Measurements from ENCODE around the gene CUTA.

Gene CUTA

DNA sequence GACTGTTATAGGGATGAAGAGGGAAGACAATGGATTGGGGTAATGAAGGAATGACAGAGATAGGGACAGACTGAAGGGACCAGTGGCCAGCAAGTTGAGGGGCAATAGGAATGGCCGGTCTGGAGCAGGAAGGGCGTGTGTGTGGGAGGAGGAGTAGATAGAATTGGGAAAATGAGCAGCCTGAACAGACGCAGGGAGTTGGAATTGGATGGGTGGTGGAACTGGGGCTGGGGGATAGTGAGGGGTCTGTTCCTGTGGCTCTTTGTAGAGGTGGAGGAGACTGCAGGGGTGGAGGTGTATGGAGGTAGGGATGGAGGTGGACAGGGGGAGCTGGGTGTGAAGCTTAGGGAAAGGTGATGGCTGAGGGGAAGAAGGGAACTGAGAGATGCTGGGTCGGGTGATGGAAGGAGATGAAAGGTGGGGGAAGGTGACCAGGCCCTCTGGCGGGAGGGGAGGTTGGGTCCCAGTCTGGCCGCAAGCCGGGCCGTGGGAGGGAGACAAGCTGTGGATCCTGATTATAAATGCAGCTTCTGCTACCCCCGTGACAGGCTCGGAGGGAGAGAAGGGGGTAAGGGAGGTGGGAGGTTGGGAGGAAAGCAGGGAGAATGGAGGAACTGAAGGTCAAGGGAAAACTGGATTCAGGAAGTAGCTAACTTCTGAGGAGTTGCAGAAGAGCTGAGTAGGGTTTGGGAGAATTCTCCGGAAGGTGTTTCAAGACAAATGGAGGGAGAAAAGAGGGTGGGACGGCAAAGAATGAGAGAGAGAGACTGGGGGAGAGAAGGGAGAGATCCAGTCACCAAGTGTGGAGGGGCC is 7.2 kb upstream of the CUTA start:
- Mint-ChIP-seq H3K4me3 (peak overlapping the region; percentile 88 to 91 (median 90)), H3K9me3 (no peaks in the 10 kb centered on the region), H3K36me3 (ENCODE audit: low read depth) (peaks cover 15% of the 10 kb centered on the region), H3K4me1 (peaks cover 74% of the 10 kb centered on the region), H3K27me3 (ENCODE audit: low read depth) (no peaks in the 10 kb centered on the region), H3K27ac (peak overlapping the region; percentile 93 to 98 (median 94))
- TF ChIP-seq, protein P1, sequence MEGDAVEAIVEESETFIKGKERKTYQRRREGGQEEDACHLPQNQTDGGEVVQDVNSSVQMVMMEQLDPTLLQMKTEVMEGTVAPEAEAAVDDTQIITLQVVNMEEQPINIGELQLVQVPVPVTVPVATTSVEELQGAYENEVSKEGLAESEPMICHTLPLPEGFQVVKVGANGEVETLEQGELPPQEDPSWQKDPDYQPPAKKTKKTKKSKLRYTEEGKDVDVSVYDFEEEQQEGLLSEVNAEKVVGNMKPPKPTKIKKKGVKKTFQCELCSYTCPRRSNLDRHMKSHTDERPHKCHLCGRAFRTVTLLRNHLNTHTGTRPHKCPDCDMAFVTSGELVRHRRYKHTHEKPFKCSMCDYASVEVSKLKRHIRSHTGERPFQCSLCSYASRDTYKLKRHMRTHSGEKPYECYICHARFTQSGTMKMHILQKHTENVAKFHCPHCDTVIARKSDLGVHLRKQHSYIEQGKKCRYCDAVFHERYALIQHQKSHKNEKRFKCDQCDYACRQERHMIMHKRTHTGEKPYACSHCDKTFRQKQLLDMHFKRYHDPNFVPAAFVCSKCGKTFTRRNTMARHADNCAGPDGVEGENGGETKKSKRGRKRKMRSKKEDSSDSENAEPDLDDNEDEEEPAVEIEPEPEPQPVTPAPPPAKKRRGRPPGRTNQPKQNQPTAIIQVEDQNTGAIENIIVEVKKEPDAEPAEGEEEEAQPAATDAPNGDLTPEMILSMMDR (IDR thresholded peaks at IDR 0.05; ENCODE audit: unreplicated experiment in 3 of 3): no peak

DNA sequence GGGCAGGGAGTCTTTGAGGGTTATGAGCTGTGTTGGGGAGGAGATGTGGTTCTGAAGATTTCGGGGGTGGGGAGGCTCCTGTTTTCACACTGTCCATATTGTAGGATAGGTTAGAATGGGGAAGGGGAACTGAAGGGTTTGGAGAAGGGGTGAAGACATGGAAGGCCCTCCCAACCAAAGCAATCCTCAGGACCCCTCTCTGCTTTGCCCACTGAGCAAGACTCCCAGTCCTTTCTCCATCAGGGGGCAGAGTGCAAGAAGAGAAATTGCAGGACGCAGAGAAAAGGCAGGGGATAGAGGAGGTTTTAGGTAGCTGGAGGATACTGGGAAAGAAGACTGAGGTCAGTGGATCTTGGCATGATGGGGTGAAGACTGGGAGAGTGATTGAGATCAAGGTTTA is 5.9 kb upstream of the CUTA start:
- Mint-ChIP-seq H3K4me3 (peak overlapping the region; percentile 88 to 91 (median 90)), H3K27ac (peak overlapping the region; percentile 93 to 98 (median 94))
- TF ChIP-seq, protein P1 (IDR thresholded peaks at IDR 0.05; ENCODE audit: unreplicated experiment in 3 of 3): no peak

DNA sequence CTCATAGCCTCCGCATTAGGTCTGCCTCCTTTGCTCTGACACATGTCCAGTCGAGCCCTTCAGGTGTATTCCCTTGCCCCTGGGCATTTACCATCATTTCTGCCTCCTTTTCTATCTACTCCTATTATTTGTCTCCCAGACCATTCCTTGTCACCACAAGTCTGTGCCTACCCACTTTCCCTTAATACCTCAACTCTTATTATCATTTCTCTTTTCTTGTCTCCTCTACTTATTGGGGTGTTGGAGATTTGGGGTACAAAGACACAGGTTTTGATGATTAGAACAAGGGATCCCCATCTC is 3.4 kb upstream of the CUTA start:
- Mint-ChIP-seq H3K27ac (peak overlapping the region; percentile 100), H3K9me3 (no peaks in the 10 kb centered on the region), H3K27me3 (ENCODE audit: low read depth) (no peaks in the 10 kb centered on the region), H3K36me3 (ENCODE audit: low read depth) (peaks cover 17% of the 10 kb centered on the region), H3K4me3 (peak overlapping the region; percentile 82 to 88 (median 84)), H3K4me1 (peaks cover 76% of the 10 kb centered on the region)
- TF ChIP-seq, protein P1 (IDR thresholded peaks at IDR 0.05; ENCODE audit: unreplicated experiment in 3 of 3): no peak

More for the DNA sequence above, 5.9 kb upstream of the CUTA start:
- H3K9me3 Mint-ChIP-seq: no peaks in the 10 kb centered on the region
- H3K4me1 Mint-ChIP-seq: peaks cover 74% of the 10 kb centered on the region
- no peaks in the 10 kb centered on the region for H3K27me3 Mint-ChIP-seq (ENCODE audit: low read depth)
- peaks cover 15% of the 10 kb centered on the region for H3K36me3 Mint-ChIP-seq (ENCODE audit: low read depth)

DNA sequence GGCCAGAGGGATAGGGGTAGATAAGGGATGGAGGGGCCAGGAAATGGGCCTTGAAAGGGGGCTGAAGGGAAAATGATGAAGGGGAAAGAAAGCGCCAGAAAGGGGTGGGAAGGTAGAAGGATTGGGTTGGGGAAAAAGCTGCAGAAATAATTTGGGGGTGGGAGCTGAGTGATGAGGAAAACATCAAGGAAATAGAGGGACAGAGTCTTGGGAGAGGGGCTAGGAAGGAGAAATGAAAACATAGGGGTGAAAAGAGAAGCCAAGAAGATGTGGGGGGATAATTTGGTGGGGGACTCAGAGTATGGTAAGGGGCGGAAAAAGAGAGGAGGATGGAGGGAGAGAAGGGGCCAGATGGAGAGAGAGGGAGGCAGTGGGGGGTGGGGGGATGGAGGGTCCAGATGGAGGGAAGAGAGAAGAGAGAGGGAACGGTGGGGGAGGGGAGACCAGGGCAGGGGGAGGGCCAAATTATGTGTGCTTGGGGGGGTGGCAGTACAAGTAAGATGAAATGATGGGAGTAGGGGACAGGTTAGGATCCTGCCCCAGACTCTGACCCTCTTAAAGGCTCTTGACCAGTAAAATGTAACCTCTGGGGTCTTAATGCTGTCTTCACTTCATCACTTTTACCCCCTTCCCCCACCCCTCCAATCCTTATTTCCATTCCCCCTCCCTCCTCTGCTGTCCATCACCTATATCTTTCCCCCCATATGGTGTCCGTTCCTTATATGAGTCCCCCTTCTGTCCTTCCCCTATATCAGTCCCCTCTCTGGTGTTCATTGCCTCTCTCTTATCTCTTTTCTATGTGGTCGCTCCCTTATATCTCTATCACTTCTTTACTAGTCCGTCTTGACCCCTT is 2.8 kb upstream of the CUTA start:
- TF ChIP-seq, protein P1 (IDR thresholded peaks at IDR 0.05; ENCODE audit: unreplicated experiment in 3 of 3): no peak
- peaks cover 79% of the 10 kb centered on the region for H3K4me1 Mint-ChIP-seq
- H3K9me3 Mint-ChIP-seq: no peaks in the 10 kb centered on the region
- H3K27me3 Mint-ChIP-seq (ENCODE audit: low read depth): no peaks in the 10 kb centered on the region
- H3K36me3 Mint-ChIP-seq (ENCODE audit: low read depth): peaks cover 22% of the 10 kb centered on the region
- H3K4me3 Mint-ChIP-seq: peak overlapping the region; percentile 82 to 88 (median 84)
- H3K27ac Mint-ChIP-seq: peak overlapping the region; percentile 100

DNA sequence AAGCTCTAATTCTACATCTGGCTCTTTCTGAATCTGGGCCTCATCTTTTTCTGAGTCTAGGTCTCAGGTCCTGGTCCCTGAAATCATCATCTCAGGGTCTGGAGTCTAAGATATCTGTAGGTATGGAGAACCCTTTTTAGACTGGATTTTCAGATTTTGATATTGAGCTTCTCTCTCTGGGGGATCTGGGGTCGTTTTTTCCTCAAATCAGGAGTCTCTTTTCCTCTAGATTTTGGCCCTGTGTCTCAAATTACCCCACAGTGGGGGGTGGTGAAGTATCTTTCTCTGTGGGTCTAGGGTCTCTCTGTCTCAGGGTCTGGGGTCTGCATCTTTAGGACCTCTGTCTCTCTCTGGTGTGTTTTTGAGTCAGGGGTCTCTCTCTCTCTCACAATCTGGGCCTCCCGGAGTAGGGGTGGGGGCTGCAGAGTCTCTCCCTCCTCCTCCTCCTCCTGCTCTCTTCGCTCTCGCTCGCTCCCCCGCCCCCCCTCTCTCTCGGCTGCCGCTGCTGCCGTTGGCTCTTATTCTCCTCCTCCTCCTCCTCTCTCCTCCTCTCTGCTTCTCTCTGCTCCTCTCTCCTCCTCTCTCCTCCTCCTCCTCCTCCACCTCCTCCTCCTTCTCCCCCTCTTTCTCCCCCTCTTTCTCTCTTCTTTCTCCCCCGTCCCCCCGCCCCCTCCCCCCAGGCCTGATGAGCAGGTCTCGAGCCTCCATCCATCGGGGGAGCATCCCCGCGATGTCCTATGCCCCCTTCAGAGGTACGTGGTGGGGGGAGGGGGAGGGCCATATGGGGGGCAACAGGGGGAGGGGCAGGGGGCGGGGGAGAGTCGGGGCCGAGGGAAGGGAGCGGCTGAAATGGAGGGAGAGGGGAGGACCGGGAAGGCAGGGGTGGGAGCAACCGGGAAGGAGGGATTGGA is 1.9 kb upstream of the CUTA start, which contains the start of gene SYNGAP1:
TSS of gene SYNGAP1 (plus strand) at position 486 of the 911 bp plus-strand sequence. CDS start at position 686, 200 bp downstream.
- peak within 1 kb of the TSS; percentile 95 to 98 (median 96) for H3K4me3 Mint-ChIP-seq
- H3K36me3 Mint-ChIP-seq (ENCODE audit: low read depth): peaks cover 28% of the 10 kb centered on the region
- TF ChIP-seq, protein P1 (IDR thresholded peaks at IDR 0.05; ENCODE audit: unreplicated experiment in 3 of 3): no peak
- H3K9me3 Mint-ChIP-seq: no peaks in the 10 kb centered on the region
- peak within 1 kb of the TSS; percentile 100 for H3K27ac Mint-ChIP-seq
- H3K27me3 Mint-ChIP-seq (ENCODE audit: low read depth): no peaks in the 10 kb centered on the region
- H3K4me1 Mint-ChIP-seq: peaks cover 75% of the 10 kb centered on the region

Data from nephron (organoid).